Middle frontal gyrus (tissue), 1 donor: ENCODE results near the gene IL11RA.
A peak's percentile ranks its signal among the peaks of the same experiment; 100 is the strongest.
"Not testable (repeated sequence)": the region's sequence is repeated elsewhere in the genome, so short reads cannot be mapped to it uniquely, and the experiment has no call there.

Experiments
- DNase-seq: peaks from one replicate; pipeline ENCODE4 v3.0.0-alpha.2; 2015; ENCODE audit warnings: low spot score; ENCODE audit errors: extremely low spot score

The IL11RA gene

DNA sequence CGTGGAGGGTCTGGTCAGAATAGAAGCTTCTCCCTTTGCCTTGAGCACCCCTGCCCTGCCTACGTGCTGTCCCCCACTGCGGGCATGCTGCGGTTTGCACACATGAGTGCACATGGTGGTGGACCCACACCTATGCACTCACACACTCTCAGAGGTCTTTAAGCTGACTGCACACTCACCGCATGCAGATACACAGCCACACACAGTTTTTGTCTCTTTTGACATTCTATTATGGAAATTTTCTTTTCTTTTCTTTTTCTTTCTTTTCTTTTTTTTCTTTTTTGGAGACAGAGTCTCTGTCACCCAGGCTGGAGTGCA lies 22.5 kb upstream of the IL11RA start:
- DNase-seq: no peak

DNA sequence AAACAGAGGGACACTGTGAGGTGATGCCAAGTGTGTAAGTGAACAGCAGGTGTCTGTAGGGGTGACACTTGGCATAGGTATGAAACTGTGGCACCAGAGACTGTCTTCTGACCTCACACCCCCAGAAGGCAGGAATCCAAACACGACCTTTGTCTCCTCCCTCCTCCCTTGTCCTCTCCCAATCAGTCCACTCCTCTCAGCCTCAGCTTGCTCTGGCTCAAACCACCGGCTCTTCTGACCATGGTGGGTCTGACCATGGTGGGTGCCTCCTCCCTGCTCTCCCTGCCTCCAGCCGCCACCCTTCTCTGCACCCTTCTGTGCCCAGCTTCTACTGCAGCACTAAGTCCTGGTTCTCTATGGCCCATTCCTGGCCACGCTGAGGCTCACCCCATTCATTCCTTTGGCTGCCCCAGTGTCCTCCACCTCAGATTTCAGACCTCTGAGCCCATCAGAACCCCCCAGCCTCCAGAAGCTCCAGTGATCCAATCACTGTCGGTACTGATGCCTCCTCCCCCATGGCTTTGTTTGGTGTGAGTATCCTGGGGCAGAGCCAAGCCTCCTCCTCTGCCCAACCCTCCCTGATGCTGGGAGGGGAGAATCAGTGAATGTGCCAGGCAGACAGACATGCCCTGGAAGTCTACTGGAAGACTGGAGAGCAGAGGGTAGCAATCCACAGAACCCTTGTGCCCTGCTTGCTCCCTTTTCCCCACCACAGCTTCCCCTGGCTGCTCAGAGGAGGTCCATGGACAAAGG lies 21.4 kb upstream of the IL11RA start:
- no peak for DNase-seq

DNA sequence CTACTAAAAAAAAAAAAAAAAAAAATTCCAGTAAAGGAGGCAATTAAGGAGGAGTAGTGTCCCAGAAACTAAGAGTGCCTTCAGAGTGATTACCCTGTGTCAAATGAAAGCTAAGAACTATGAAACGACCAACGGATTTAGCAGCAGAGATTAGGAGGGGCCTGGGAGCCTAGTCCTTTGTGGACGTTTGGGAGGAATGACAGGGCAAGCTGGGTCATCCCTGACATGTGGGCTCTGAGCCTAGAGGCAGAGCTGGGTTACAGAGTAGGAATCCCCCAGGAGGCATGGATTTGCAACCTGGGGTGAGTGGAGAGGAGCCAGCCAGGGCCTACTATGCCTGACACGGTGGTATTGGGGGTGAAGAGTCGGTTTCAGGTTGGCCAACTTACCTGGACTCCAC lies 18.8 kb upstream of the IL11RA start:
- no peak for DNase-seq

DNA sequence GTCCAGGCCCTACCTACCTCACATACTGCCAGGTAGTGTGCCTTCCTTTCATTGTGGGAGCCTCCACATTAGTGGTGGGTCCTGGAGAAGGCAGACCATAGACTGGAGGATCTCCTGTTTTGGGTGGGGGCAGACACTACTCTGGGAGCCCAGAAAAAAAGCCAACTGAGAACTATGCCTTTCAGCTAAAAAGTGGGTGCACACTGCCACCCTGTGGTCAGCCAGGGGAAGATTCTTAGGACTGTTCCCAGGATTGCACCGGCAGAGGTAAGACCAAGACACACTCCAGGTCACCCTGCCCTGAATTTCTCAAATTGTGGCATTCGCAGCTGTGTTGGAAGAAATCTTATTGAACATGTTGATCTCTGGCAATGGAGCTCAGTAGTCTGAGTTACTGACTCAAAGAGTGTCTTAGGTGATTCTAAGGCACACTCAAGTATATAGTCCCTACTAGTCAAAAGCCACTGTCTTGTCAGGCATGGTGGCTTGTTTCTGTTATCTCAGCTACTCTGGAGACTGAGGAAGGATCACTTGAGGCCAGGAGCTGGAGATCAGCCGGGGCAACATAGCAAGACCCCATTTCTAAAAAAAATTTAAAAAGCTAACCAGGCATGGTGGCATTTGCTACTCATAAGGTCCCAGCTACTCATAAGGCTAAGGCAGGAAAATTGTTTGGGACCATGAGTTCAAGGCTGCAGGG lies 18.0 kb upstream of the IL11RA start:
- DNase-seq: peak; percentile 46

DNA sequence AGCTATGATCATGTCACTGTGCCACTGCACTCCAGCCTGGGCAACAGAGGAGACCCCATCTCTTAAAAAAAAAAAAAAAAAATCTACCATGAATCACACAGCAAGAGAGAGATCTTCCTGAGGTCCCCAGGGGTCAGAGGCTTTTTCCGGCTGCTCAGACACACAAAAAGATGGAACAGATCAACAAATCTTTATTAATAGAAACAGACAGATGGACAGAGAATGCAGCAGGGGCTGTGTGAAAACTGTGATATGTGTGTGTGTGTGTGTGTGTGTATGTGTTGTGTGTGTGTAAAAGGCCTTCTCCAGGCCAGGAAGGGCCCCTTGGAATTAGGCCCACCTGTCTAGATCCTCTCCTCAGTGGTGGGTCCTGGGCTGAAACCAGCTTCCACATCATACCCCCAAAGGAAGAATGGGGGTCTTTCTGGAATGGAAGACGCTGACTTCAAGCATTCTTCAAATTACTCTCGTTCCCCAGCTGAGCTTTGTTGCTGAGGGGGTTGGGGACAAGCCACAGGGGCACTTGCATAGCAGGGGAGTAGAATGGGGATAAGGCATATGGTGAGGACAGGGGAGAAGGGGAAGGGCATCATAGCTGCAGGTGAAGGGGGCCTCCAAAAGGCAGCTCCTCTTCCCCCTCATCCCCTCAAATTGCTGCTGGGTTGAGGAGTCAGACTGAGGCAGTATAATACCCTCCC lies 17.3 kb upstream of the IL11RA start:
- no peak for DNase-seq

DNA sequence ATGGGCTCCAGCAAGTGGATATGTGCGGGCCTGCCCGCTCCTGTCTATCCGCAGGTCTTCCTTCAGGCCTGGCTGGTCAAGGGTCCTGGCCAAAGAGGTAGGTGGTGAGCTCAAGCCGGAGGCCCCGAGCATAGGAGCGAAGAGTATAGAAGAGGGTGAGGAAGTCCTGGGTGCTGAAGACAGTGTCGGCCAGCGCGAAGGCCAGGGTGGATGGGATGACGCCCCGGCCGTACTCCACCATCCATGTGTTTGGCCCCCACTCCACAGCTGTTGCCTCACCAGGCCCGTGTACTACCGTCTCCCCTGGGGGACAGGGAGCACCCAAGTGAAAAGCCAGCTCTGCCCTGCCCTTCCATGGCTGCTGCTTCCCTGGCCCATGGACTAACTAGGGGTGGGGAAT lies 16.4 kb upstream of the IL11RA start:
- DNase-seq: no peak

DNA sequence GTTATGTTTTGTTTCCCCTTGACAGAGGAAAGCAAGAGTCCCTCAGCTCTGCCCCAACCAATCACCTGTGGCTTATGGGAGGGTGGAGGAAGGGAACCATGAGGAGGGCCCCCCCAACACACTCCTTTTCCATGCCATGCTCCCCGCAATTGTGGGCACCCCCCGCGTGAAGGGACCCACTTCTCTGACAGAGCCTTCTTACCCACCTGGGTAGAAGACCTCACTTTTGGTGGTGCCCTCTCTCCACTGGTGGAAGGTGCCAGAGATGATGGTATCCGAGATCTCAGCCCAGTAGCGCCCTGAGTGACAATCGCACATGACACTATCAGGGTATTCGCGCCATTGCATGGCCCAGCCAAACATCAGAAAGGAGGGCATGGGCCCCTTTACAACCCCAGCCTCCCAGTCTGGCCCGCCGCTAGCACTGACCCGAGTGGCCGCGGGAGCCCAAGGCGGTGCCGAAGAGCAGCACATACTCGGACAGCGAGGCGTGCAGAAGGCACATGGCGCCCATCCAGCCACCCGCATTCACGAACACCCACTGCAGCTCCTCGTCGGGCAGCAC lies 15.1 kb upstream of the IL11RA start:
- no peak for DNase-seq

DNA sequence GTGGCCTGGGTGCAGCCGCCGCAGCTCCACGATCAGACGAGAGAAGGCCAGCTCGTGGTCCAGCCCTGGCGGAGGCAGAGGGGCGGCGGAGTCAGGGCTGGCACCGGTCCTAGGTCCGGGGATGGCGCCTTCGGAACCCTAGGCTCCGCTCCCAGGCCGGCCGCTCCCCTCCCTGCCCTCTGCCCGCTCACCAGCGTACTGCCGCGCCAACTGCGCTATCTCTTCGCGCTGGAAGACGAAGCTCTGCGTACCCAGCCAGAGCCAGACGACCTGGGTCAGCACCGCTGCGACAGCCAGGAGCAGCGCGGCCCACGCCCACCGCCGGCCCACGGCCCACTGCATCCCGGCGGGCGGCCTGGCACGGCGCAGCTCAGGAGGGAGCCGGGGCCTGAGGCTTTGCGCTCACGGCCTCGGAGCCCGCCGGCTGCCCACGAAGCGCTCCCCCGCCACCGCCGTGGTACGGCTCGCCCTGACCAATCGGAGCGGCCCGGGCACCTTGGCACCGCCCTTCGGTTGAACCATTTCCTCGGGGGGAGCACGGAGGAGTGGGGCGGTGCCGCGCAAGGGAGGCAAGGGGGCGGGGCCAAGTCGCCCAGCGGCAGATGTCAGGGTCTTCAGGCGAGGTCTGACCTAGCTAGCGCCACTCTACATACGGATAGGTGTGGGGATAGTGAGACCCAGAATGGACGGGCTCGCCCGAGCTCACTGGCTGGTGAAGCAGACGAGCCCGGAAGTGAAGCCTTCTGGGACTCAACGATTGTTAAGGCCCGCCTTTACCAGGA lies 14.4 kb upstream of the IL11RA start, which contains the start of gene SIGMAR1:
SIGMAR1 (minus strand) TSS at position 432 of the 782 bp plus-strand sequence; CDS start at position 342, 90 bp downstream.
- DNase-seq: peak; percentile 85

DNA sequence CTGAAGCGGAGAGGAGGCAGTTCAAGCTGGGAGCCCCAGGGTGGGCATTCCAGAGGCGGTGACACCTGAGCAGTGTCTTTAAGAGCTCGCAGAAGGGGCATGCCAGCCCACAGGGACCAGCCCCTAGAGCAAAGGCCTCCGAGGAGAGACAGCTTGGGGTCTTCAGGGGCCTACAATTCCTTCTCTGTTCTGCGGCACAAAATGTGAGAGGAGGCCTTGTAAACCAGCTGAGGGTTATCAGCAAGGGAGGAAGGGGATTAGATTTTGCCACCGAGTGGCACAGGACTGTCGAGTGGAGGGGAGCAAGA lies 13.9 kb upstream of the IL11RA start:
- no peak for DNase-seq

DNA sequence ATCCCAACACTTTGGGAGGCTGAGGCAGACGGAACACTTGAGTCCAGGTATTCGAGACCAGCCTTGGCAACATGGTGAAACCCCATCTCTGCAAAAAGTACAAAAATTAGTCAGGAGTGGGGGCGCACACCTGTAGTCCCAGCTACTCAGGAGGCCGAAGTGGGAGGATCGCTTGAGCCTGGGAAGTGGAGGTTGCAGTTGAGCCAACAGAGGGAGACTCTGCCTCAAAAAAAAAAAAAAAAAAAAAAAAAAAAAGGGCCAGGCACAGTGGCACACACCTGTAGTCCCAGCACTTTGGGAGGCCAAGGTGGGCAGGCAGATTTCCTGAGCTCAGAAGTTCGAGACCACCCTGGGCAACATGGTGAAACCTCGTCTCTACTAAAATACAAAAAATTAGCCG lies 12.7 kb upstream of the IL11RA start:
- not testable (repeated sequence) for DNase-seq

DNA sequence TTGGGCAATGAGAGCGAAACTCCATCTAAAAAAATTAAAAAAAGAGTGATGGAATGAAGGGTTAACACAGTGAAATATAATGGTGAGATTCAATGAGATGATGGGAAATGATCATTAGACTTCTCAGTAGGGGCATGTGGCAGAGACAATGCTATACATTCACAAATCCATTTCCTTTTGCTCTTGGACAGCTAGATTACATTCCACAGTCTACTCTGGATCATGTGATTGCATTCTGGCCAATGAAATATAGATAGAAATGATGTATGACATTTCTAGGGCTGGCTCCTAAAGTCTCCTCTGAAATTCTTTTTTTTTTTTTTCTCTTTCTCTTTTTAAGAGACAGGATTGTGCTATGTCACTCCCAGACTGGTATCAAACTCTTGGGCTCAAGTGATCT lies 9.3 kb upstream of the IL11RA start:
- no peak for DNase-seq

DNA sequence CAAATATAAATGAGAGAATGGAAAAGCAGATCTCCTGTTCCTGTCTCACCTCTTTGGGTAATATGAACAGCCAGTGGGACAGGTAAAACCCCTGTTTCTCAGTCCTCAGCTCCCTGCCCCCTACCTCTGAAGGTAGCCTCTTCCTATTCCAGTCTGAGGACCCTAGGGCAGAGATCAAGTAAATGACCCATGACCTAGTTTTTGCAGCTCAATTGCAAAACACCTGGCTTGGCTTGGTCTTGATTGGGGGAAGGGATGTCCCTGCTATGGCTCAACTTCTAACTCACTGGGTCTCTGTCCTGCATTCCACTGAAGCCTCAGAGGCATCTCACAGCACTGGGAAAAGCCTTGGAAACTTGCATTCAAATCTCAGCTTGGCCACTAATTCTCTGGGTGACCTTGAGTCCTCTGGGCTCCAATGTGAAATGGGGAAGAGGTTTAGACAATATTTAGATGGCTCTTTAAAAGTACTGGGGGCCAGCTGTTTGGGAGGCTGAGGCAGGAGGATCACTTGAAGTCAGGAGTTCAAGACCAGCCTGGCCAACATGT lies 7.1 kb upstream of the IL11RA start:
- DNase-seq: no peak

DNA sequence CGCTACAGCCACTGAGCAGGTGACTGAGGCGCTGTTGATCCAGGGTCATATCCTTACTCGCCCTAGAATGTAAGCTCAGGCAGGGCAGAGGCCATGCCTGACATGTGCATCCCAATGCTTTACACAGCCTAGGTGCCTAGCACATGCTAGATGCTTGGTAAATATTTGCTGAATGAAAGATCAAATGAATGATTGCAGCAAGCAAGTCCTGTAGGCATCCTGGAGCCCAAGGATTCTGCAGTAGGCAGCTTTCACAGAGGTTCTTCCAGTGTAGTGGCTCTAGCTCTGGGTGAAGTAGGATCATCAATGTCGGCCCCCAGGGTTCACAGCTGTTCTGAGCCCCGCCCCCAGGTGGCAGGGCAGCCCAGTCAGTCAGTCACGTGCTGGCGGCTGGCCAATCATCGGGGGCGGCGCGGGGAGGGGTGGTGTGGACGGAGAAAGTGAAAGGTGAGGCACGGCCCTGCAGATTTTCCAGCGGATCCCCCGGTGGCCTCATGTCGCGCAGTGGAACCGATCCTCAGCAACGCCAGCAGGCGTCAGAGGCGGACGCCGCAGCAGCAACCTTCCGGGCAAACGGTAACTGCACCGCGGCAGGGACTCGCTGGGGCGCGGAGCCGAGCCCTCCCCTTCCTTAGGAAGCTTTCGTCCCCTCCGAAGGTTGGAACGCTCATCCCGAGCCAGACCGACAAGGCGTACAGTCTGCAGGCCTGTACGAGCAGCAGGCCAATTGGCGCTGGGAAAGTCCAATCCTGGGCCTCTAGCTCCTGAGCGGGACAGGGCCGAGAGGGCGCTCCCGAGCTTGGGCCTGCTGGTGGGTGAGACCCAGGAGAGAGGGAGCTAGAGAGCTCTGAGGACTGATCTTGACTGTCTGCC lies 5.5 kb upstream of the IL11RA start, which contains the start of gene GALT:
GALT (plus strand) TSS at position 465 of the 873 bp plus-strand sequence; CDS start at position 495, 30 bp downstream.
- peak; percentile 66 for DNase-seq

DNA sequence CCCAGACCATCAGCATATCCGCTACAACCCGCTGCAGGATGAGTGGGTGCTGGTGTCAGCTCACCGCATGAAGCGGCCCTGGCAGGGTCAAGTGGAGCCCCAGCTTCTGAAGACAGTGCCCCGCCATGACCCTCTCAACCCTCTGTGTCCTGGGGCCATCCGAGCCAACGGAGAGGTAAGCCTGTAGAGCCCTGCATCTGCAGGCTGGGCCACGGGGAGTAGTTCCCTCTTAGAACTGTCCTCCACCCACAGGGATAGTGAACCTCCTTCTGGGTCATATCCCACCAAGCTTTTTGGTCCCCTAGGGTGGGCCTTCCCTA lies 4.9 kb upstream of the IL11RA start:
- DNase-seq: no peak

DNA sequence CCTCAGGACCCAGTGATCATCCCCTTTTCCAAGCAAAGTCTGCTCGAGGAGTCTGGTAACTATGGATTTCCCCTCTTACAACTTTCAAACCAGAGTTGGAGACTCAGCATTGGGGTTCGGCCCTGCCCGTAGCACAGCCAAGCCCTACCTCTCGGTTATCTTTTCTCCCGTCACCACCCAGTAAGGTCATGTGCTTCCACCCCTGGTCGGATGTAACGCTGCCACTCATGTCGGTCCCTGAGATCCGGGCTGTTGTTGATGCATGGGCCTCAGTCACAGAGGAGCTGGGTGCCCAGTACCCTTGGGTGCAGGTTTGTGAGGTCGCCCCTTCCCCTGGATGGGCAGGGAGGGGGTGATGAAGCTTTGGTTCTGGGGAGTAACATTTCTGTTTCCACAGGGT lies 4.3 kb upstream of the IL11RA start:
- DNase-seq: no peak

DNA sequence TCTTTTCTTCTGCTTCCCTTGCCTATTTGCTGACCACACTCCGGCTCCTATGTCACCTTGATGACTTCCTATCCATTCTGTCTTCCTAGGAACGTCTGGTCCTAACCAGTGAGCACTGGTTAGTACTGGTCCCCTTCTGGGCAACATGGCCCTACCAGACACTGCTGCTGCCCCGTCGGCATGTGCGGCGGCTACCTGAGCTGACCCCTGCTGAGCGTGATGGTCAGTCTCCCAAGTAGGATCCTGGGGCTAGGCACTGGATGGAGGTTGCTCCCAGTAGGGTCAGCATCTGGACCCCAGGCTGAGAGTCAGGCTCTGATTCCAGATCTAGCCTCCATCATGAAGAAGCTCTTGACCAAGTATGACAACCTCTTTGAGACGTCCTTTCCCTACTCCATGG lies 3.3 kb upstream of the IL11RA start:
- no peak for DNase-seq

DNA sequence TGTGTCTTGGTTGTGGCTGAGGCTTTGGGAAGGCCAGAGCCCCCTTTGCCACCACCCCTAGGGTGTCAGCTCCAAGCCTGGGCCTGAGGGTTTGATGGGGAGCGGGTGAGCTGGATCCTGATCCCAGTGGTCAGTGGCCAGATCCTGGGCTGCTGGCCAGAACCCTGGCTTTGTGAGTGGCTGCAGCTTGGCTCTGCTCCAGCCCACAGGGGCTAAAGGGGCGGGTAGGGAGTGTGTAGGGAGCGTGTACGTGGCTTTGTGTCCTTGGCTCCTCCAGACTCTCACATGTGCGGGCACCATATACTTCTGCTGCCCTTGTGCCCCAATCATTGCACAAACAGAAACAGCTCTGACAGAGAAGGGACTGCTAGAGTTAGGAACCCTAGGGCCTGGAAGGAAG lies 1.2 kb upstream of the IL11RA start:
- DNase-seq: no peak

DNA sequence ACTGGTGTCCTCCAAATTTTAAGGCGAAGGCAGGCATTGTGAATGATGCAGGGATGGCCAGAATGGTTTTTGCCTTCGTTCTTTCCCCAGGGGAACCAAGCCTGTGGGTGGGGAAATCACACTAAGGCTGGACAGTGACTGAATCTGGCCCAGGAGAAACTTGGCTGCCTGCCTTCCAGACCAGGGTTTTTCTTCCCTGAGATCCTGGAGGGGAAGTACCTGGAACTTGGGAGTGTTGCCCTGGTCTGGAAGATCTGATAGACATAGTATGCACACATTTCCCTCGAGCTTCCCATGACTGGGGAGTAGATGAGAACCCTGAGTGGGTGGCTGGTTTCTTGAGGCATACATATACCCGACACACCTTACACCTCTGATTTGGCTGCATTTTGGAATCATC lies 664 bp upstream of the IL11RA start:
- no peak for DNase-seq

DNA sequence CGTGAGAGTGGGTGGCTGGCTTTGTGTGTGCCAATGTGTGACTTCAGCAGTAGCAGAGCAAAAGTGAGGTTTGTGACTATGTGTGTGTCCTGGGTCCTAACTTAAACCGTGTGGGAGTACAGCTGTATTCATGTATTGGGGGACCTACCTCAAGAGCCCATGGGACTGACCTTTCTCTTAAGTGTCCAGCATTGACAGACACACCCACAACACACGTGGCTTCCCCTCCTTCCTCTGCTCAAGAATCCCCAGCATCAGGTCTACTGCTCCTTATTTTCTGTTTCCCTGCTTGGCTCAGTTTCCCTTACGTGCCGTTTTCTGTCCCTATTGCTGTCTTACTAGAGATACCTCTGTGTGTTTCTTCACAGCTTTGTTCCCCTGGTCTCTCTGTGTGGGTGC lies 616 bp downstream of the IL11RA start:
- DNase-seq: no peak
